ENCODE measurements around the gene SPINT2. TPM values are rescaled to one million over a fixed set of nuclear protein-coding genes. Genes with fewer than 3 reads are reported as not detected.
"Not testable (repeated sequence)": the region's sequence is repeated elsewhere in the genome, so short reads cannot be mapped to it uniquely, and the experiment has no call there.

The SPINT2 gene
- total RNA-seq, 1 donor, result 2.2 TPM

DNA sequence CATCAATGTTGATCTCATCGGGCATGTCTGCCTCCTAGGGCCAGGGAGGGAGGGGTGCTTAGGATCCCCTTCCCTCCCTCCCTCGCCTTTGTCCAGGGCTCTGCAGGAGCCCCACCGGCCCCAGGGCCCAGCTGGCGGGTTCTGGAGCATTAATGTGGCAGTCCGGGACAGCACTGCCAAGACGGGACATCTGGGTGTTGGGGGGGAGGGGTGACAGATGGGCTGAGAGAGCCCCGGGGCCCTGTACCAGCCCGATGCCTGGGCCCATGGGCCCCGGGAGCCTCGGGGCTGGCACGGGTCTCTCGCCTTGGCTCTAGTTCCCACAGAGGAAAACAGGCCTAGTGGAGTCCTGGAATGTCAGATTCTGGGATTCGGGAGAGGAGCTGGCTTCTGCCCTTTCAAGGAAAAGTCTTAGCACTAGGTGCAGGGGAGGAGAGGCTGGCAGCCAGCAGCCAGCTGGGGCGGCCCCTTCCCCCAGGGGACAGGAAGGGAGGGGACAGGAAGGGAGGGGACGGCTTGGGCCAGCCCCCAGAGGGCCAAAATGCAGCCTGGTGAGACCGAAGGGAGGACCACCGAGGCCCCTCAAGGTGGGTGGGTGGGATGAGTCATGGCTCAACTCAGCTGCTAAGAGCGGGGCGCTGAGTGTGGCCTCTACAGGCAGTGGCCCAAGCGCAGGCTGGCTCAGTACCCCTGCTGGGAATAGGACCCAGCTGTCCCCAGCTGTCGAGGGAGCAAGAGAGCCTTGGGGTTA lies 11.3 kb upstream of the SPINT2 start:
- H3K9me3 ChIP-seq (ENCODE audit: low read depth, low read length), result no peaks in the 10 kb centered on the region

DNA sequence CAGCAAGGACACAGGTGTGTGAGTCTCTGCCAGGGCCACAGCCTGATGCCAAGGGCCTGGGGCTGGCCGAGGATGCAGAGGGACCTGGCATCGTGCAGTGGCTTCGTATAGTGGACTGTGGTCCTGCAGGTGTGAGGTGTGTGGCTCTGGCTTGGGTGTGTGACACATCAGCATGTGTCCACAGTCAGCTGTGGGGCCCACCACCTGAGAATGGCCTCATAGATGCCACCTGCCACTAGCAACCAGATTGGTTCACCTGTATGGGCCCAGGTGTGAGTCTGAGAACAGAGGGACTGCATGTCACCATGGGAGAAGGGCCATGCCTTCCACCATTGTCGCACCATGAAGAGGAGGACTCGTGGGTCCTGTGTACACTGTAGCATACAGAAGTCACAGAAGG lies 10.6 kb upstream of the SPINT2 start:
- Histone ChIP-seq H3K27me3 (ENCODE audit: insufficient read depth, low read length) (peaks cover 8% of the 10 kb centered on the region), H3K79me2 (ENCODE audit: insufficient read depth, low read length) (no peaks in the 10 kb centered on the region), H3K4me1 (ENCODE audit: insufficient read depth, low read length) (peaks cover 11% of the 10 kb centered on the region), H4K20me1 (ENCODE audit: insufficient read depth, low read length) (no peaks in the 10 kb centered on the region), H3K9me3 (ENCODE audit: low read depth, low read length) (no peaks in the 10 kb centered on the region), H3K4me2 (ENCODE audit: insufficient read depth, low read length) (no peak overlapping the region), H2AFZ (ENCODE audit: low read length) (no peak overlapping the region), H3K4me3 (ENCODE audit: insufficient read depth, low read length) (no peak overlapping the region), H3K27ac (ENCODE audit: low read depth, low read length) (no peak overlapping the region), H3K36me3 (ENCODE audit: insufficient read depth, low read length) (no peaks in the 10 kb centered on the region)
- TF ChIP-seq, protein P1, sequence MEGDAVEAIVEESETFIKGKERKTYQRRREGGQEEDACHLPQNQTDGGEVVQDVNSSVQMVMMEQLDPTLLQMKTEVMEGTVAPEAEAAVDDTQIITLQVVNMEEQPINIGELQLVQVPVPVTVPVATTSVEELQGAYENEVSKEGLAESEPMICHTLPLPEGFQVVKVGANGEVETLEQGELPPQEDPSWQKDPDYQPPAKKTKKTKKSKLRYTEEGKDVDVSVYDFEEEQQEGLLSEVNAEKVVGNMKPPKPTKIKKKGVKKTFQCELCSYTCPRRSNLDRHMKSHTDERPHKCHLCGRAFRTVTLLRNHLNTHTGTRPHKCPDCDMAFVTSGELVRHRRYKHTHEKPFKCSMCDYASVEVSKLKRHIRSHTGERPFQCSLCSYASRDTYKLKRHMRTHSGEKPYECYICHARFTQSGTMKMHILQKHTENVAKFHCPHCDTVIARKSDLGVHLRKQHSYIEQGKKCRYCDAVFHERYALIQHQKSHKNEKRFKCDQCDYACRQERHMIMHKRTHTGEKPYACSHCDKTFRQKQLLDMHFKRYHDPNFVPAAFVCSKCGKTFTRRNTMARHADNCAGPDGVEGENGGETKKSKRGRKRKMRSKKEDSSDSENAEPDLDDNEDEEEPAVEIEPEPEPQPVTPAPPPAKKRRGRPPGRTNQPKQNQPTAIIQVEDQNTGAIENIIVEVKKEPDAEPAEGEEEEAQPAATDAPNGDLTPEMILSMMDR (IDR thresholded peaks at IDR 0.05; ENCODE audit: extremely low read depth, low read depth, low read length), result no peak
- DNase-seq (ENCODE audit: insufficient read length, low spot score, missing footprints), result peak; percentile 47

More for the DNA sequence above, 11.3 kb upstream of the SPINT2 start:
- Histone ChIP-seq H3K4me3 (ENCODE audit: insufficient read depth, low read length) (no peak overlapping the region), H3K27ac (ENCODE audit: low read depth, low read length) (no peak overlapping the region), H3K79me2 (ENCODE audit: insufficient read depth, low read length) (no peaks in the 10 kb centered on the region), H2AFZ (ENCODE audit: low read length) (no peak overlapping the region), H3K27me3 (ENCODE audit: insufficient read depth, low read length) (peaks cover 8% of the 10 kb centered on the region), H3K4me2 (ENCODE audit: insufficient read depth, low read length) (no peak overlapping the region), H4K20me1 (ENCODE audit: insufficient read depth, low read length) (no peaks in the 10 kb centered on the region), H3K36me3 (ENCODE audit: insufficient read depth, low read length) (no peaks in the 10 kb centered on the region), H3K4me1 (ENCODE audit: insufficient read depth, low read length) (peaks cover 11% of the 10 kb centered on the region)
- TF ChIP-seq, protein P1 (IDR thresholded peaks at IDR 0.05; ENCODE audit: extremely low read depth, low read depth, low read length), result no peak
- DNase-seq (ENCODE audit: insufficient read length, low spot score, missing footprints), result peak; percentile 73

GRCh38 chr19:38255383-38256014 lies 8.9 kb upstream of the SPINT2 start:
- H3K79me2 ChIP-seq (ENCODE audit: insufficient read depth, low read length), result no peaks in the 10 kb centered on the region
- TF ChIP-seq, protein P1 (IDR thresholded peaks at IDR 0.05; ENCODE audit: extremely low read depth, low read depth, low read length), result no peak
- H3K27me3 ChIP-seq (ENCODE audit: insufficient read depth, low read length), result peaks cover 8% of the 10 kb centered on the region
- peak overlapping the region; percentile 66 for H3K4me2 ChIP-seq (ENCODE audit: insufficient read depth, low read length)
- no peak overlapping the region for H2AFZ ChIP-seq (ENCODE audit: low read length)
- no peak overlapping the region for H3K27ac ChIP-seq (ENCODE audit: low read depth, low read length)
- H3K36me3 ChIP-seq (ENCODE audit: insufficient read depth, low read length), result no peaks in the 10 kb centered on the region
- H3K9me3 ChIP-seq (ENCODE audit: low read depth, low read length), result no peaks in the 10 kb centered on the region
- peaks cover 11% of the 10 kb centered on the region for H3K4me1 ChIP-seq (ENCODE audit: insufficient read depth, low read length)
- peak overlapping the region; percentile 62 for H3K4me3 ChIP-seq (ENCODE audit: insufficient read depth, low read length)
- H4K20me1 ChIP-seq (ENCODE audit: insufficient read depth, low read length), result no peaks in the 10 kb centered on the region
- peak; percentile 61 for DNase-seq (ENCODE audit: insufficient read length, low spot score, missing footprints)

DNA sequence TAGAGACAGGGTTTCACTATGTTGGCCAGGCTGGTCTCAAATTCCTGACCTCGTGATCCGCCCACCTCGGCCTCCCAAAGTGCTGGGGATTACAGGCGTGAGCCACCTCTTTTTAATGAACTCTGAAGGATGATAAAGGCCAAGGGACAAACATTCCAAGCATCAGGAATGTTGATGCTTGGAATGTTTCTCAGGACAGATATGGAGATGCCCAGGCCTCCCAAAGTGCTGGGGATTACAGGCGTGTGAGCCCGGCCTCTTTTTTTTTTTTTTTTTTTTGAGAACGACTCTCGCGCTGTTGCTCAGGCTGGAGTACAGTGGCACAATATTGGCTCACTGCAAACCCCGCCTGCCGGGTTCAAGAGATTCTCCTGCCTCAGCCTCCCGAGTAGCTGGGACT lies 2.4 kb upstream of the SPINT2 start:
- not testable (repeated sequence) for H3K4me2 ChIP-seq (ENCODE audit: insufficient read depth, low read length); DNase-seq (ENCODE audit: insufficient read length, low spot score, missing footprints); H2AFZ ChIP-seq (ENCODE audit: low read length); H3K27me3 ChIP-seq (ENCODE audit: insufficient read depth, low read length); H3K9me3 ChIP-seq (ENCODE audit: low read depth, low read length); H3K4me3 ChIP-seq (ENCODE audit: insufficient read depth, low read length); H4K20me1 ChIP-seq (ENCODE audit: insufficient read depth, low read length); H3K36me3 ChIP-seq (ENCODE audit: insufficient read depth, low read length); H3K79me2 ChIP-seq (ENCODE audit: insufficient read depth, low read length); H3K27ac ChIP-seq (ENCODE audit: low read depth, low read length)
- peaks cover 14% of the 10 kb centered on the region for H3K4me1 ChIP-seq (ENCODE audit: insufficient read depth, low read length)

Data from osteoblast (primary cell).